Common myeloid progenitor, CD34-positive (primary cell): ENCODE data around the gene NRTN.
"Not testable (repeated sequence)": the region's sequence is repeated elsewhere in the genome, so short reads cannot be mapped to it uniquely, and the experiment has no call there.

Experiments
- CTCF ChIA-PET: fragments of 350-600 bp; sonication (Branson Sonifier 250); formaldehyde crosslinking; loops from one replicate; lab custom pipeline; 2021; ENCODE audit warnings: antibody characterized with exemption; lab: Charles Lee
- POLR2A ChIA-PET: fragments of 350-600 bp; sonication (Branson Sonifier 250); formaldehyde crosslinking; loops from one replicate; lab custom pipeline; 2021; ENCODE audit warnings: antibody characterized with exemption; lab: Charles Lee
- DNase-seq, 3 donors: peaks; one replicate each; pipeline versions ENCODE4 v3.0.0 to v3.0.0-alpha.2; 2013
- H3K27ac ChIP-seq, 2 experiments: 1 replicate in 1 of 2; 2 replicates in 1 of 2; pipeline ENCODE4 v1.7.0; 2013; ENCODE audit warnings: inconsistent platforms in 2 of 2, low read length in 2 of 2, mild to moderate bottlenecking in 2 of 2, low read depth in 1 of 2, moderate library complexity in 1 of 2; ENCODE audit not compliant: severe bottlenecking in 2 of 2, insufficient read depth in 1 of 2, poor library complexity in 1 of 2
- H3K27me3 ChIP-seq, 5 experiments: replicated peaks in 2 of 5; 1 replicate in 3 of 5; 2 replicates in 2 of 5; pipeline versions ENCODE4 v1.6.1 to v1.7.0; 2013; ENCODE audit warnings: low read length in 4 of 5, mild to moderate bottlenecking in 2 of 5, moderate library complexity in 2 of 5, inconsistent platforms in 1 of 5; ENCODE audit not compliant: insufficient read depth in 5 of 5, control insufficient read depth in 4 of 5
- H3K36me3 ChIP-seq, 4 experiments: 1 replicate in 2 of 4; 2 replicates in 2 of 4; pipeline versions ENCODE4 v1.6.1 to v1.7.0; 2013; ENCODE audit warnings: low read length in 3 of 4, control low read depth in 1 of 4, mild to moderate bottlenecking in 1 of 4; ENCODE audit not compliant: control insufficient read depth in 4 of 4, insufficient read depth in 4 of 4
- H3K4me1 ChIP-seq, 4 experiments: 1 replicate in 3 of 4; 2 replicates in 1 of 4; pipeline versions ENCODE4 v1.6.1 to v1.7.1; 2013; ENCODE audit warnings: low read length in 3 of 4, mild to moderate bottlenecking in 3 of 4, control low read depth in 1 of 4, inconsistent platforms in 1 of 4, moderate library complexity in 1 of 4; ENCODE audit not compliant: control insufficient read depth in 4 of 4, insufficient read depth in 4 of 4; ENCODE audit errors: control extremely low read depth in 1 of 4
- H3K4me3 ChIP-seq, 7 experiments: 1 replicate in 4 of 7; 2 replicates in 3 of 7; pipeline versions ENCODE4 v1.5.1 to v1.7.0; 2013; ENCODE audit warnings: mild to moderate bottlenecking in 7 of 7, low read length in 6 of 7, moderate library complexity in 6 of 7, inconsistent platforms in 2 of 7, low read depth in 2 of 7, control low read depth in 1 of 7; ENCODE audit not compliant: insufficient read depth in 4 of 7, control insufficient read depth in 1 of 7; ENCODE audit errors: extremely low read depth in 1 of 7
- H3K9me3 ChIP-seq, 5 experiments: 1 replicate in 4 of 5; 2 replicates in 1 of 5; pipeline versions ENCODE4 v1.6.1 to v1.7.1; 2013; ENCODE audit warnings: low read length in 4 of 5, mild to moderate bottlenecking in 2 of 5, inconsistent platforms in 1 of 5, low read depth in 1 of 5, moderate library complexity in 1 of 5; ENCODE audit not compliant: control insufficient read depth in 4 of 5, insufficient read depth in 2 of 5; ENCODE audit errors: control extremely low read depth in 1 of 5
- WGBS: methylation state at CpG from one replicate; pipeline ENCODE4 v1.1.5; 2013; ENCODE audit not compliant: insufficient coverage; 5-methylcytosine and 5-hydroxymethylcytosine counted together

NRTN gene

DNA sequence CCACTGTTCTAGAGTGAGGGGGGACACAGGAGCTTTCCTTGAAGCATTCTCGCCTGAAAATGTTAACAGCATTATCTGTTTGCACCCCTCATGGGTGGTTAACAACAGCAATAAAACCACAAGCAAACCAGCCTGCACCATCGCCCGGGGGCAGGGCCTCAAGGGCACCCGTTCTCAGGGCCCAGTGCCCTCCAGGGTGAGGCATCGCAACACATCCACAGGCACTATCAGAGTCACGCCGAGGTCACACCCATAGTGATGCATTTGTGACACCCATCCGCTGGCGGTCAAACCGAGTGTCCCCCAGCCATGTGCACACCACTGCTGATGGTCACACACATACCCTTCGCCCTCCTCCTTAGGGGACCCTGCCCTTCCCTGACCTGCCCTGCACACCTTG, 60.9 kb downstream of the NRTN start:
- POLR2A ChIA-PET = no interaction called here
- H3K9me3 ChIP-seq = no peaks in the 10 kb centered on the region
- no peaks in the 10 kb centered on the region for H3K36me3 ChIP-seq
- H3K4me1 ChIP-seq = no peaks in the 10 kb centered on the region
- no peak overlapping the region for H3K4me3 ChIP-seq
- WGBS = 98% methylated on average over 7 of the region's 11 CpGs
- DNase-seq = no peak
- H3K27ac ChIP-seq = no peak overlapping the region
- no peaks in the 10 kb centered on the region for H3K27me3 ChIP-seq
- CTCF ChIA-PET = no interaction called here

DNA sequence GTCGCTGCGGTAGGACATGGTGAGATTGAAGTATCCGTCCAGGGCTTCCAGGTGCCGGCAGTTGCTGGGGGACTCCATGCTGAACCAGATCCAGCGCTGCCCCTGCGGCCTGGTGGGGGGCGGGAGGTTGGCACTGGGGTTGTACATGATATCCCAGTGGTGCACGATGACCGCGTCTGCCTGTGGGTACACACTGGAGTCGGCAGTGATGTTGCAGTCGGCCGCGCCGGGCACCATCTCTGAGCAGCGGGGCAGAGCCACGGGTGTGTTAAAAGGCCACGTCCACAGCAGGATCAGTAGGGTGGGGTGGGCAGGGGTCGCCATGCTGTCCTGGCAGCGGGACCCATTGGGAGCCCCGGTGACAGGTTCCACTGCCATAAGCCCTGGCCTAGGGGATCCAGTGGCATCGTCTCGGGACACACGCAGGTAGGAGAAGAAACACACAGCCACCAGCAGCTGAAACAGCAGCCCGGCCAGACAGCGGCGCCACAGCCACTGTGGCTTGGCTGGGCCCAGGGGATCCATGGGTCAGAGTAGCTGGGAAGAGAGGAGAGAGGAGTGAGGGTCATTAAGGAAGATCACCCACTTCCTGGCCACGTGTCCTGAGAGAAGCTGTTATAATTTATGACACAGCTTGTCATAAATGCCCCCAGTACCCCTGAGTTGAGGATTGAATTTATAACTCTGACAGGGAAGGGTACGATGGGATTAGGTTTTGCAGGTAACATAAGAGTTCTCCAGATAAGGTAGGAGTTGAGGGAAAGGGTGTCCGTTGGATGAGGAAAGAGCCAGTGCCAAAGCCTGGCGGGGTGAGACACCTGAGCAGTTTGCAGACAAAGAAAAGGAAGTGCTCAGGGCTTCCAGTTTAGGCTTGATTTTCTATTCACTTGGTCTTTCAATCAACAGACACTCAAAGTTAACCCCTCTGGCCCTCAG, 62.6 kb downstream of the NRTN start:
- H3K27ac ChIP-seq = no peak overlapping the region
- WGBS = 92% methylated on average over 24 of the region's 31 CpGs
- H3K9me3 ChIP-seq = no peaks in the 10 kb centered on the region
- no peak for DNase-seq
- no peaks in the 10 kb centered on the region for H3K36me3 ChIP-seq
- no peaks in the 10 kb centered on the region for H3K27me3 ChIP-seq
- POLR2A ChIA-PET = no interaction called here
- no peaks in the 10 kb centered on the region for H3K4me1 ChIP-seq
- CTCF ChIA-PET = no interaction called here
- no peak overlapping the region for H3K4me3 ChIP-seq

DNA sequence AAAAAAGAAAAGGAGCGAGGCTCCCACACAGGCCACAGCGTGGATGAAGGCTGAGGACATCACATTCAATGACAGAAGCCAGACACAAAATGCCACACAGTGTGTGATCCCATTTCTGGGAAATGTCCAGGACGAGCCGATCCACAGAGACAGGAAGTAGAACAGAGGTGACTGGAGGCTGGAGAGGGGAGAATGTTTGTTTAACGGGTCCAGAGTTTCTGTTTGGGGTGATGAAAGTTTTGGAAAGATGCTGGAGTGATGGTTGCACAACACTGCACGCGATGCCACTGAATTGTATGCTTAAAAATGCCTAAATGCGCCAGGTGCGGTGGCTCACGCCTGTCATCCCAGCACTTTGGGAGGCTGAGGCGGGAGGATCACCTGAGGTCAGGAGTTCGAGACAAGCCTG, 66.1 kb downstream of the NRTN start:
- ChIA-PET CTCF (interaction anchor here (2.7 kb wide), 1 partner anchor 67 kb away, joined by 8 read pairs; no protein-coding TSS in a partner anchor), POLR2A (interaction anchor here (0.6 kb wide), 1 partner anchor 55 kb away, joined by 7 read pairs; no protein-coding TSS in a partner anchor)
- no peaks in the 10 kb centered on the region for H3K27me3 ChIP-seq
- no peak overlapping the region for H3K4me3 ChIP-seq
- no peak for DNase-seq
- H3K27ac ChIP-seq = no peak overlapping the region
- no peaks in the 10 kb centered on the region for H3K9me3 ChIP-seq
- H3K36me3 ChIP-seq = no peaks in the 10 kb centered on the region
- WGBS = 98% methylated on average over 11 of the region's 12 CpGs
- H3K4me1 ChIP-seq = no peaks in the 10 kb centered on the region

GRCh38 chr19:5873617-5874199, 68.8 kb downstream of the NRTN start:
- 97% methylated on average over 12 of the region's 12 CpGs for WGBS
- Histone ChIP-seq H3K27ac (no peak overlapping the region), H3K36me3 (no peaks in the 10 kb centered on the region), H3K4me3 (no peak overlapping the region), H3K27me3 (peaks cover 0 to 3% (median 0%) of the 10 kb centered on the region in 5 experiments), H3K9me3 (no peaks in the 10 kb centered on the region), H3K4me1 (no peaks in the 10 kb centered on the region)
- ChIA-PET POLR2A (no interaction called here), CTCF (interaction anchor here (1.7 kb wide), 1 partner anchor 70 kb away, joined by 3 read pairs; no protein-coding TSS in a partner anchor)
- DNase-seq = no peak

DNA sequence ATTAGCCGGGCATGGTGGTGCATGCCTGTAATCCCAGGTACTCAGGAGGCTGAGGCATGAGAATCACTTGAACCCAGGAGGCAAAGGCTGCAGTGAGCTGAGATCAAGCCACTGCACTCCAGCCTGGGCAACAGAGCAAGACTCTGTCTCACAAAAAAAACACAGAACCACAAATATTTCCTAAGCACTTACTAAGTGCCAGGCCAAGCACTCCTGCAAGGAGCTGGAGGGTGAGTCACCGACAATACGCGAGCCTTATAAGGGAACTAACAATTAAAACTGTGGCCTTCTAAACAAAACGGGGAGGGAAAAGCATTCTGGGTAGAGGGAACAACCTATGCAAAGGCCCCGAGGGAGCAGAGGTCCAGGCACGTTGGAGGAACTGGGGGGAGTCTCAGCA, 69.6 kb downstream of the NRTN start:
- DNase-seq, POLR2A ChIA-PET: not testable (repeated sequence)
- CTCF ChIA-PET = interaction anchor here (1.7 kb wide), 1 partner anchor 70 kb away, joined by 3 read pairs; no protein-coding TSS in a partner anchor

DNA sequence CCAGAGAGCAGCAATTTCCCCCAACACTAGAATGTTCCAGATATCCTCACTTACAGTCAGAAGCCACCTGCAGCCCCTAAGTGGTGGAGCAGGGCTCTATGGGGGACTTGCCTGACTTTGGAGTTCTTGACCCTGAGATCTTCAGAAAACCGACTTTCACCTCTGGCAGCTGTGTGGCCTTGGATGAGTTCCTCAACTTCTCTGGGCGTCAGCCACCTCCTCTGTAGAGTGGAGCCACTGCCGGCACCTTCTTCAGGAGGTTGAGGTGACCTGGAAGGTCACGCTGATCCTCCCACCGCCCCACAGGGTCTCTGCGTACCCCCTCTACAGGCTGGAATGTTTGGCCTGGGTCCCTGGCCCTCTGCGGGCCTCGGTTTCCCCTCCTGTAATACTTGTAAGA, 72.6 kb downstream of the NRTN start:
- H3K27ac ChIP-seq = no peak overlapping the region
- H3K9me3 ChIP-seq = no peaks in the 10 kb centered on the region
- peaks cover 2 to 22% (median 6%) of the 10 kb centered on the region in 5 experiments for H3K27me3 ChIP-seq
- no peaks in the 10 kb centered on the region for H3K36me3 ChIP-seq
- DNase-seq = no peak
- CTCF ChIA-PET = no interaction called here
- POLR2A ChIA-PET = no interaction called here
- H3K4me1 ChIP-seq = peaks cover 0 to 2% (median 0%) of the 10 kb centered on the region in 4 experiments
- H3K4me3 ChIP-seq = no peak overlapping the region
- 94% methylated on average over 7 of the region's 8 CpGs for WGBS

More for the DNA sequence above, 69.6 kb downstream of the NRTN start:
- not testable (repeated sequence) for H3K27me3 ChIP-seq, H3K27ac ChIP-seq, H3K36me3 ChIP-seq, H3K9me3 ChIP-seq, H3K4me1 ChIP-seq, H3K4me3 ChIP-seq
- WGBS = 98% methylated on average over 6 of the region's 7 CpGs

DNA sequence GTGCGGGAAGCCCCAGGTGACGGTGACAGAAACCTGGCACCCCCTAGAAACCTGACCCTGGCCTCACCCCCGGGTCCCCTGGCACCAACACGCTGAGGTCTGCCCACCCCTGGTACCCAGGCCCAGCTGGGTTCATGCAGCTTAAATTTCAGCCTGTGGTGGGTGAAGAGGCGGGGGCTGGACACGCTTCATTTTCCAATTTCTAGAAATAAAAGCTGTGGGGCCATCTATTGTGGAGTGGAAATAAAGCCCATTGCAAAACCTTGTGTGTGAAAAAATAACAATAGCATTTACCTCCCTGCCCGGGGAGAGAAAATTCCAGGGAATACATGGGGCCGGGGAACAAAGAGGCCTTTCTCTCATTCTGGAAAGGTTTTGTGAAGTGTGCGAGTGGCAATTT, 73.0 kb downstream of the NRTN start:
- Histone ChIP-seq H3K9me3 (no peaks in the 10 kb centered on the region), H3K4me1 (peaks cover 0 to 2% (median 0%) of the 10 kb centered on the region in 4 experiments), H3K36me3 (no peaks in the 10 kb centered on the region), H3K27me3 (peaks cover 2 to 22% (median 7%) of the 10 kb centered on the region in 5 experiments), H3K4me3 (no peak overlapping the region), H3K27ac (no peak overlapping the region)
- ChIA-PET POLR2A (no interaction called here), CTCF (no interaction called here)
- DNase-seq = no peak
- 88% methylated on average over 5 of the region's 9 CpGs for WGBS
